M059J (cell line): ENCODE results near the gene TMEM185B. TPM values are rescaled to one million over a fixed set of nuclear protein-coding genes. Genes with fewer than 3 reads are reported as not detected.

ENCODE experiments used
- total RNA-seq: library from RNA; depleted of rRNA; stranded (reverse); fragments of >200 nt; shearing (Covaris generic); gene quantifications from 2 replicates; pipeline ENCODE4 v1.2.3, GENCODE V29; 2014; rRNA removed

TMEM185B gene
- total RNA-seq, 1 experiment from 2014 or later, result 32.6 TPM

Other genes with a start within 250 kb of the TMEM185B start
- 5.8 and 15.4 TPM in 2 replicates for gene EPB41L5, start 210.3 kb downstream of the TMEM185B start, total RNA-seq
- 88.1 and 92.1 TPM in 2 replicates for gene RALB, start 29.5 kb upstream of the TMEM185B start, total RNA-seq
- 0.94 and 0.96 TPM in 2 replicates for gene INHBB, start 122.7 kb upstream of the TMEM185B start, total RNA-seq